ENCODE data around the gene ITSN2.

- TF ChIP-seq POLR2A (IDR thresholded peaks at IDR 0.05; ENCODE audit: low read depth, low read length) (no peak), POU2F2 (IDR thresholded peaks at IDR 0.05; ENCODE audit: low read depth, low read length) (no peak), POLR2AphosphoS5 (IDR thresholded peaks at IDR 0.05; ENCODE audit: low read depth, low read length) (no peak), TAF1 (IDR thresholded peaks at IDR 0.05; ENCODE audit: low read depth, low read length) (no peak), SPI1 (IDR thresholded peaks at IDR 0.05; ENCODE audit: low read depth, low read length) (no peak), PAX5 (IDR thresholded peaks at IDR 0.05; ENCODE audit: insufficient read depth, low read length, severe bottlenecking) (no peak)
These were observed 160.3 kb downstream of the ITSN2 start for GRCh38 chr2:24199968-24200590.
